Gastroesophageal sphincter (tissue), 4 donors: ENCODE measurements around the gene SH3PXD2A. TPM values are rescaled to one million over a fixed set of nuclear protein-coding genes. Genes with fewer than 3 reads are reported as not detected.

Experiments
- ATAC-seq: fragments of 150-250 bp; one replicate; pipeline ENCODE4 v1.9.1; 2016; ENCODE audit warnings: mild to moderate bottlenecking, moderate library complexity
- H3K27ac ChIP-seq, 4 donors: fragments of 200-600 bp; sonication (generic) in 3 of 4; 1 replicate in 3 of 4; 2 replicates in 1 of 4; pipeline ENCODE4 v1.5.1; 2016 to 2019
- H3K27me3 ChIP-seq: fragments of 200-600 bp; sonication (generic); one replicate; pipeline ENCODE4 v1.5.1; 2019
- H3K36me3 ChIP-seq, 2 donors: fragments of 200-600 bp; sonication (generic); one replicate each; pipeline ENCODE4 v1.5.1; 2019; ENCODE audit warnings: control low read depth in 1 of 2
- H3K4me1 ChIP-seq, 3 donors: fragments of 200-600 bp; sonication (generic); 1 replicate in 2 of 3; 2 replicates in 1 of 3; pipeline ENCODE4 v1.5.1; 2016 to 2019; ENCODE audit warnings: control low read depth in 2 of 3
- H3K4me3 ChIP-seq, 2 donors: fragments of 200-600 bp; sonication (generic); one replicate each; pipeline ENCODE4 v1.5.1; 2019; ENCODE audit warnings: mild to moderate bottlenecking in 1 of 2, moderate library complexity in 1 of 2
- H3K9me3 ChIP-seq, 3 donors: fragments of 200-600 bp; sonication (generic); one replicate each; pipeline ENCODE4 v1.5.1; 2017 to 2019; ENCODE audit warnings: control low read depth in 2 of 3
- EP300 ChIP-seq: sonication (generic); formaldehyde crosslinking; IDR thresholded peaks from one replicate; pipeline ENCODE4 v1.6.1; 2017; ENCODE audit warnings: antibody characterized with exemption, mild to moderate bottlenecking
- POLR2A ChIP-seq, 2 donors: fragments of 450-650 bp; IDR thresholded peaks; one replicate each; pipeline ENCODE4 v1.6.1; 2017; ENCODE audit warnings: antibody characterized with exemption in 2 of 2, mild to moderate bottlenecking in 2 of 2, moderate library complexity in 1 of 2
- POLR2AphosphoS5 ChIP-seq: sonication (generic); formaldehyde crosslinking; IDR thresholded peaks from one replicate; pipeline ENCODE4 v1.6.1; 2017; ENCODE audit warnings: antibody characterized with exemption
- WGBS, 2 donors: methylation state at CpG; one replicate each; pipeline ENCODE4 v1.1.5; 2018; ENCODE audit warnings: low coverage in 1 of 2; 5-methylcytosine and 5-hydroxymethylcytosine counted together
- total RNA-seq, 4 donors: library from RNA; depleted of rRNA; stranded (reverse); fragments of >200 nt; gene quantifications; one replicate each; pipeline ENCODE4 v1.1.0, GENCODE V29; 2016
- TF ChIP-seq, protein P1 (sequence below), 4 experiments: fragments of 200-600 bp in 2 of 4; fragments of 450-650 bp in 2 of 4; sonication (generic) in 1 of 4; IDR thresholded peaks; one replicate each; pipeline ENCODE4 v1.5.1; 2017 to 2019; ENCODE audit warnings: antibody characterized with exemption in 4 of 4, mild to moderate bottlenecking in 2 of 4, moderate library complexity in 2 of 4

SH3PXD2A gene
- total RNA-seq, 4 donors from 2014 or later: 31.2 to 65.2 (median 39.5) TPM

DNA sequence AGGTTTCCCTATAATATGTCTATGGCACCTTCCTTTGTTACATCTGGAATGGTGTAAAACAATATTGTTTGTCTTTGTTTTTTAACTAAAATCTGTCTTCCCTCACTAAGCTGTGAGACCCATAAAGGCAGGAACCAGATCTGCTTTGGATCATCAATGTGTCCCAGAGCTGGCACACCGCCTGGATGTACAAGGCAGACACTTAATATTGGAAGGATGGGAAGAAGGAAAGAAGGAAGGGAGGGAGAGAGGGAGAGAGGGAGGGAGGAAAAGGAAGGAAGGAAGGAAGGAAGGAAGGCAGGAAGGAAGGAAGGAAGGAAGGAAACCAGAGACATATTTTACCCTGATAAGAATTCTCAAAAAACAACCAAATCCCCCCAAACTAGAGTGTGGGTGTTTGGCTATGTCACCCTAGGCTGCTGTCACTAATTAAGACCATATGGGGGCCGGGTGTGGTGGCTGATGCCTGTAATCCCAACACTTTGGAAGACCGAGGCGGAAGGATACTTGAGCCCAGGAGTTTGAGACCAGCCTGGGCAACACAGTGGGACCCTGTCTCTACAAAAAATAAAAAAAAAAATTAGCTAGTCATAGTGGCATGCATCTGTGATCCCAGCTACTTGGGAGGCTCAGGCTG is 59.6 kb downstream of the SH3PXD2A start:
- peak overlapping the region in 1 of 4 donors; percentile 6 for H3K27ac ChIP-seq
- peaks cover 0 to 29% (median 6%) of the 10 kb centered on the region in 3 donors for H3K4me1 ChIP-seq
- H3K36me3 ChIP-seq: peaks cover 0 to 30% of the 10 kb centered on the region in 2 donors
- H3K27me3 ChIP-seq: no peaks in the 10 kb centered on the region
- no peak overlapping the region for H3K4me3 ChIP-seq
- TF ChIP-seq, protein P1, sequence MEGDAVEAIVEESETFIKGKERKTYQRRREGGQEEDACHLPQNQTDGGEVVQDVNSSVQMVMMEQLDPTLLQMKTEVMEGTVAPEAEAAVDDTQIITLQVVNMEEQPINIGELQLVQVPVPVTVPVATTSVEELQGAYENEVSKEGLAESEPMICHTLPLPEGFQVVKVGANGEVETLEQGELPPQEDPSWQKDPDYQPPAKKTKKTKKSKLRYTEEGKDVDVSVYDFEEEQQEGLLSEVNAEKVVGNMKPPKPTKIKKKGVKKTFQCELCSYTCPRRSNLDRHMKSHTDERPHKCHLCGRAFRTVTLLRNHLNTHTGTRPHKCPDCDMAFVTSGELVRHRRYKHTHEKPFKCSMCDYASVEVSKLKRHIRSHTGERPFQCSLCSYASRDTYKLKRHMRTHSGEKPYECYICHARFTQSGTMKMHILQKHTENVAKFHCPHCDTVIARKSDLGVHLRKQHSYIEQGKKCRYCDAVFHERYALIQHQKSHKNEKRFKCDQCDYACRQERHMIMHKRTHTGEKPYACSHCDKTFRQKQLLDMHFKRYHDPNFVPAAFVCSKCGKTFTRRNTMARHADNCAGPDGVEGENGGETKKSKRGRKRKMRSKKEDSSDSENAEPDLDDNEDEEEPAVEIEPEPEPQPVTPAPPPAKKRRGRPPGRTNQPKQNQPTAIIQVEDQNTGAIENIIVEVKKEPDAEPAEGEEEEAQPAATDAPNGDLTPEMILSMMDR (IDR thresholded peaks at IDR 0.05): no peak
- TF ChIP-seq EP300 (no peak), POLR2A (IDR thresholded peaks at IDR 0.05) (no peak), POLR2AphosphoS5 (no peak)
- H3K9me3 ChIP-seq: no peaks in the 10 kb centered on the region
- 75 to 79% methylated on average over 2 to 4 of the region's 4 CpGs for WGBS, 2 donors
- no peak for ATAC-seq

DNA sequence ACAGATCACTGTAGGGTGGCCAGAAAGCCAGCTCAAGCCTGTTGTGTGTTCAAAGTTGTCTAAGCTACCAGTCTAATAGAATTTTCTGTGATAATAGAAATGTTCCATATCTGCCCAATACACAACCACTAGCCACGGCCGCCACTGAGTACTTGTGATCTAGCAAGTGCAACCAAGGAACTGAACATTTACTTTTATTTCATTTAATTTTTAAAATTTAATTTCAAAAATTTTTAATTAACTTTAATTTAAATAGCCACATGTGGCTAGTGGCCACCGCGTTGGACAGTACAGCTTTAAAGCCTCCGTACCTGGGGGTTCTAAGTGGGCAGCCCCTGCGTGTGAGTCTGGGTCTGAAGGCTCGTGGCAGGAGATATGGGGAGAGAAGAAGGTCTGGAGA is 60.4 kb downstream of the SH3PXD2A start:
- no peak for ATAC-seq

DNA sequence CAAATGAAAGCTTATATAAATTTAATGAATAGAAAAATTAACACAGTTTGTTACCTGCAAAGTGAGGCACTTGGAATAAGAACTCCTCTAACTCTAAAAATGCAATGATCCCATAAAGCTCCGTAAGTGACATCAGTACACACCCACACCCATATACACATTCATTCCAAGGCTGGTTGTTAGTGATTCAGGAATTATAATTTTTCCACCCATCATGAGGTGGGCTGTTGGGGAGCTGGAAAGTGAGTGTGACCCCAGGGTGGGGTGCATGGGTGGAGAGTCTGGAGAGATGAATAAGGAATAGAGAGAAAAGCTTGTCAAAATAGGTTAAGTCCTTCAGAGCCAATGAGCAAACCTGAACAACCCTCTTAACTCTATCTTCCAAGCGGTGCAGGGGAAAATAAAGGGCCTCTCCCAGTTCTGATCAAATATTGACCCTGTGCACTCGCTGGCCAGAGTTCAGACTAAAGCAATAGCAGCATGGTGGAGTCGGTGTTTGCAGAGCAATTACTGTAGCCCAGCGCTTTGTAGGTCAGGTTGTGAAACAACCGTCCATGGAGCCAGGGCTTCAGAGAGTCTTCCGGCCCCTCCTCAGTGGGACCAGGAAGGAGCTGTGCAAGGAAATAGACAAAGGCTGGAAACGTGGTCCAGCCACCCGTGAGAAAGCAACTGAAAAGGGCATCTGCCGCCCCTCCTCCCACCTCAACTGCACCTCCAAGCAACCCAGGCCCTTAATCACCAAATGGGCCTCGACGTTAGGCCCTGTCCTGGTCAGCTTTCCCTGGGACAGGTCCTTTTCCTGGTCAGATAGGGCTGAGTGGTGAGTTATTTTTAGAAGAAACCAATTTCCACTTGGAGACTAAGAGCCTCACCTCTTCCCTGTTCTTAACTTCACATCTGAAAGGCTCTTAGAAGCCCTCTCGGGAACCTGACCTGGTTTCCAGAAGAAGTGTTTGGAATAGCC is 61.2 kb downstream of the SH3PXD2A start:
- H3K9me3 ChIP-seq: no peaks in the 10 kb centered on the region
- H3K27ac ChIP-seq: peak overlapping the region in 3 of 4 donors; percentile 24 to 54 (median 33)
- no peak for TF ChIP-seq EP300
- TF ChIP-seq POLR2AphosphoS5: no peak
- TF ChIP-seq, protein P1 (IDR thresholded peaks at IDR 0.05): no peak
- TF ChIP-seq POLR2A (IDR thresholded peaks at IDR 0.05): no peak
- H3K4me1 ChIP-seq: peaks cover 0 to 29% (median 8%) of the 10 kb centered on the region in 3 donors
- WGBS, 2 donors: 42 to 84% methylated on average over 3 to 8 of the region's 13 CpGs
- peak; percentile 86 for ATAC-seq
- no peak overlapping the region for H3K4me3 ChIP-seq
- peaks cover 0 to 16% of the 10 kb centered on the region in 2 donors for H3K36me3 ChIP-seq
- H3K27me3 ChIP-seq: no peaks in the 10 kb centered on the region

More for the DNA sequence above, 60.4 kb downstream of the SH3PXD2A start:
- H3K27ac ChIP-seq: peak overlapping the region in 2 of 4 donors; percentile 24 to 54
- peaks cover 0 to 22% of the 10 kb centered on the region in 2 donors for H3K36me3 ChIP-seq
- no peak overlapping the region for H3K4me3 ChIP-seq
- no peaks in the 10 kb centered on the region for H3K27me3 ChIP-seq
- no peak for TF ChIP-seq POLR2A (IDR thresholded peaks at IDR 0.05)
- no peak for TF ChIP-seq POLR2AphosphoS5
- no peak for TF ChIP-seq EP300
- TF ChIP-seq, protein P1 (IDR thresholded peaks at IDR 0.05): no peak
- no peaks in the 10 kb centered on the region for H3K9me3 ChIP-seq
- WGBS, 2 donors: 92 to 100% methylated on average over 1 to 7 of the region's 7 CpGs
- peaks cover 0 to 29% (median 6%) of the 10 kb centered on the region in 3 donors for H3K4me1 ChIP-seq

DNA sequence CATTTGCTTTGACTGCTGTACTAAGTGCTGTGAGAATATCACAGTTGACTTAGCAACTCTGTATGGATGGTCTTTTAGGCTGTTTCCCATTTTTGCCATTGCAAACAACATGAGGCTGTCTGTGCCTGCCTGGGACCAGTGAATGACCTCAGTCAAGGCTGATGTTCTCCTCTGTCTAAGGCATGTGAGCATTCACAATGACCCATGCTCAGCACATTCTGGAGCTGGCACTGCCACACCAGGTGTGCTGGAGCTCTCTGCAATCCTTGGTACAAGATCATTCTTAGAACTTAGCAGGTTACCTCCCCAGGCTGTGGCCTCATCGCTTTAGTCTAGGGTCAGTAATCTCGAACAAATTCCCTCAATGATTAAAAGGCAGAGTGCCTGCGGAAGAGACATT is 61.9 kb downstream of the SH3PXD2A start:
- no peaks in the 10 kb centered on the region for H3K9me3 ChIP-seq
- no peaks in the 10 kb centered on the region for H3K27me3 ChIP-seq
- TF ChIP-seq POLR2A (IDR thresholded peaks at IDR 0.05) (no peak), POLR2AphosphoS5 (no peak), EP300 (no peak)
- TF ChIP-seq, protein P1 (IDR thresholded peaks at IDR 0.05): no peak
- H3K4me1 ChIP-seq: peaks cover 0 to 29% (median 11%) of the 10 kb centered on the region in 3 donors
- ATAC-seq: no peak
- no peak overlapping the region for H3K4me3 ChIP-seq
- peaks cover 0 to 8% of the 10 kb centered on the region in 2 donors for H3K36me3 ChIP-seq
- whole genome bisulfite sequencing, 2 donors: 86% methylated on average over 3 of the region's 3 CpGs; no CpG with 5 or more reads in 1 of the 2 donors
- no peak overlapping the region for H3K27ac ChIP-seq
